Caco-2 (cell line): ENCODE measurements around the gene LRRC8E. TPM values are rescaled to one million over a fixed set of nuclear protein-coding genes. Genes with fewer than 3 reads are reported as not detected.

Experiments used
- BruUV-seq: library from RNA; stranded (reverse); fragments of 400-500 nt; replicated peaks from 2 replicates; lab custom pipeline; 2021; lab: Mats Ljungman, UMichigan
- CTCF ChIA-PET: fragments of 300-600 bp; sonication (Branson Sonifier 250); formaldehyde crosslinking; loops from one replicate; lab custom pipeline; 2022; ENCODE audit warnings: antibody characterized with exemption; lab: Charles Lee
- POLR2A ChIA-PET: fragments of 300-600 bp; sonication (Branson Sonifier 250); formaldehyde crosslinking; loops from one replicate; lab custom pipeline; 2022; ENCODE audit warnings: antibody characterized with exemption; lab: Charles Lee
- DNase-seq, 2 experiments: peaks; one replicate each; pipeline versions ENCODE4 v3.0.0 to v3.0.0-alpha.2; 2020 to 2022
- H3K27me3 ChIP-seq: replicated peaks from 2 replicates; pipeline ENCODE4 v1.6.0; 2011; ENCODE audit warnings: low read length; ENCODE audit not compliant: control insufficient read depth, insufficient read depth
- H3K36me3 ChIP-seq: 2 replicates; pipeline ENCODE4 v1.5.1; 2011; ENCODE audit warnings: low read length; ENCODE audit not compliant: control insufficient read depth, insufficient read depth
- H3K4me1 ChIP-seq: fragments of 250-450 bp; sonication (Bioruptor Pico); 2 replicates; pipeline ENCODE4 v1.5.1; 2020; ENCODE audit warnings: mild to moderate bottlenecking
- H3K4me3 ChIP-seq: 2 replicates; pipeline ENCODE4 v1.5.1; 2011; ENCODE audit warnings: low read depth, mild to moderate bottlenecking, control low read depth, low read length
- H3K9me3 ChIP-seq: fragments of 250-450 bp; sonication (Bioruptor Pico); 2 replicates; pipeline ENCODE4 v1.5.1; 2020; ENCODE audit warnings: mild to moderate bottlenecking, moderate library complexity
- H3K27ac Mint-ChIP-seq: one replicate; pipeline ENCODE4 v1.8.0; 2022; ENCODE audit warnings: mixed read lengths; ENCODE audit not compliant: unreplicated experiment
- H3K27me3 Mint-ChIP-seq: one replicate; pipeline ENCODE4 v1.8.0; 2022; ENCODE audit warnings: mixed read lengths; ENCODE audit not compliant: insufficient read depth, unreplicated experiment
- H3K36me3 Mint-ChIP-seq: one replicate; pipeline ENCODE4 v1.8.0; 2022; ENCODE audit warnings: mild to moderate bottlenecking, mixed read lengths; ENCODE audit not compliant: insufficient read depth, unreplicated experiment
- H3K4me1 Mint-ChIP-seq: one replicate; pipeline ENCODE4 v1.8.0; 2022; ENCODE audit warnings: low read depth, mixed read lengths; ENCODE audit not compliant: unreplicated experiment
- H3K4me3 Mint-ChIP-seq: one replicate; pipeline ENCODE4 v1.8.0; 2022; ENCODE audit warnings: mild to moderate bottlenecking, moderate library complexity, mixed read lengths; ENCODE audit not compliant: unreplicated experiment
- H3K9me3 Mint-ChIP-seq: one replicate; pipeline ENCODE4 v1.8.0; 2022; ENCODE audit warnings: mixed read lengths; ENCODE audit not compliant: unreplicated experiment
- CTCF ChIP-seq, 2 experiments: fragments of 200-600 bp in 1 of 2; IDR thresholded peaks; 1 replicate in 1 of 2; 2 replicates in 1 of 2; pipeline versions ENCODE4 v1.5.1 to v1.8.0; 2011 to 2022; ENCODE audit warnings: antibody characterized with exemption in 1 of 2, control low read depth in 1 of 2, inconsistent platforms in 1 of 2, low read depth in 1 of 2, low read length in 1 of 2, mild to moderate bottlenecking in 1 of 2, moderate library complexity in 1 of 2; ENCODE audit not compliant: insufficient read depth in 1 of 2, severe bottlenecking in 1 of 2, unreplicated experiment in 1 of 2
- intact Hi-C: fragments of 100-400 bp; cut with micrococcal nuclease; formaldehyde crosslinking; loops from one replicate; pipeline ENCODE4 v1.10.0; 2022; ENCODE audit not compliant: unreplicated experiment
- total RNA-seq: library from RNA; stranded (reverse); gene quantifications from 2 replicates; pipeline ENCODE4 v1.2.3, GENCODE V29; 2022

LRRC8E gene
- total RNA-seq, 1 experiment from 2014 or later = 6.7 TPM

GRCh38 chr19:7894612-7895309, 6.5 kb downstream of the LRRC8E start:
- POLR2A ChIA-PET = no interaction called here
- DNase-seq = no peak
- Histone ChIP-seq H3K9me3 (no peaks in the 10 kb centered on the region), H3K36me3 (no peaks in the 10 kb centered on the region), H3K27me3 (no peaks in the 10 kb centered on the region), H3K4me3 (no peak overlapping the region), H3K4me1 (no peaks in the 10 kb centered on the region)
- Mint-ChIP-seq H3K4me1 (no peaks in the 10 kb centered on the region), H3K27me3 (no peaks in the 10 kb centered on the region), H3K9me3 (no peaks in the 10 kb centered on the region), H3K4me3 (no peak overlapping the region), H3K27ac (no peak overlapping the region), H3K36me3 (peaks cover 10% of the 10 kb centered on the region)
- TF ChIP-seq CTCF (IDR thresholded peaks at IDR 0.05; ENCODE audit: insufficient read depth in 1 of 2, low read depth in 1 of 2, low read length in 1 of 2, severe bottlenecking in 1 of 2, unreplicated experiment in 1 of 2) = no peak
- CTCF ChIA-PET = no interaction called here
- no TSS peak for BruUV-seq
- intact Hi-C loops = no loop called here

DNA sequence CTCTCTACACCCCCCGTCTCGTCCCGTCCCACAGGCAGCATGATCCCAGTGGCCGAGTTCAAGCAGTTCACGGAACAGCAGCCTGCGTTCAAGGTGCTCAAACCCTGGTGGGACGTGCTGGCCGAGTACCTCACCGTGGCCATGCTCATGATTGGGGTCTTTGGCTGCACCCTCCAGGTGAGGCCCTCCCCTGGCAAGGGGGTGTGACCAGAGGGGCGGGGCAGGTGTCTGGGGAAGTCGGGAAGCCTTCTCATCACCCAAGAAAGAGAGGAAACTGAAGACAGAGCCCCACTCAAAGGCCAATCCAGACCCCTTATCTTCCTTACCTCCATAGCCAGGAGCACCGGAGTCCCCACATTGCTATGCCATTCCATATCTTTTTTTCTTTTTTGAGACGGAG, 7.3 kb downstream of the LRRC8E start:
- H3K4me3 Mint-ChIP-seq = no peak overlapping the region
- no peaks in the 10 kb centered on the region for H3K27me3 ChIP-seq
- DNase-seq = no peak
- H3K36me3 ChIP-seq = no peaks in the 10 kb centered on the region
- no peaks in the 10 kb centered on the region for H3K4me1 ChIP-seq
- no peaks in the 10 kb centered on the region for H3K27me3 Mint-ChIP-seq
- H3K27ac Mint-ChIP-seq = no peak overlapping the region
- no peak overlapping the region for H3K4me3 ChIP-seq
- H3K9me3 Mint-ChIP-seq = no peaks in the 10 kb centered on the region
- intact Hi-C loops = no loop called here
- no TSS peak for BruUV-seq
- TF ChIP-seq CTCF (IDR thresholded peaks at IDR 0.05; ENCODE audit: insufficient read depth in 1 of 2, low read depth in 1 of 2, low read length in 1 of 2, severe bottlenecking in 1 of 2, unreplicated experiment in 1 of 2) = no peak
- ChIA-PET POLR2A (no interaction called here), CTCF (no interaction called here)
- no peaks in the 10 kb centered on the region for H3K4me1 Mint-ChIP-seq
- no peaks in the 10 kb centered on the region for H3K9me3 ChIP-seq
- H3K36me3 Mint-ChIP-seq = peaks cover 11% of the 10 kb centered on the region

DNA sequence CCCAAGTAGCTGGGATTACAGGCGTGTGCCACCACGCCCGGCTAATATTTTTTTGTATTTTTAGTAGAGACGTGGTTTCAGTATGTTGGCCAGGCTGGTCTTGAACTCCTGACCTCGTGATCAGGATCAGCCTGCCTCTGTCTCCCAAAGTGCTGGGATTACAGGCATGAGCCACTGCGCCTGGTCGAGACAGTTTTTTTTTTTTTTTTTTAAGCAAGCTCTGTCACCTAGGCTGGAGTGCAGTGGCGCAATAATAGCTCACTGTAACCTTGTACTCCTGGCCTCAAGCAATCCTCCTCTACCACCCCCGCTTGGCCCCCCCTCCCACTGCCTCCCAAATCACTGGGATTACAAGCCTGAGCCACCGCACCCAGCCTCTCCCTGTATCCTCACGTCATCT, 9.0 kb downstream of the LRRC8E start:
- Mint-ChIP-seq H3K4me1 (no peaks in the 10 kb centered on the region), H3K27me3 (no peaks in the 10 kb centered on the region), H3K9me3 (no peaks in the 10 kb centered on the region), H3K27ac (no peak overlapping the region), H3K36me3 (peaks cover 11% of the 10 kb centered on the region), H3K4me3 (no peak overlapping the region)
- no peak overlapping the region for H3K4me3 ChIP-seq
- H3K27me3 ChIP-seq = no peaks in the 10 kb centered on the region
- ChIA-PET CTCF (no interaction called here), POLR2A (interaction anchor here (0.6 to 0.7 kb wide), 2 partner anchors 223 to 1461 kb away, joined by 3 read pairs; no protein-coding TSS in a partner anchor)
- DNase-seq = no peak
- H3K4me1 ChIP-seq = no peaks in the 10 kb centered on the region
- H3K9me3 ChIP-seq = no peaks in the 10 kb centered on the region
- intact Hi-C loops = no loop called here
- no TSS peak for BruUV-seq
- no peak for TF ChIP-seq CTCF (IDR thresholded peaks at IDR 0.05; ENCODE audit: insufficient read depth in 1 of 2, low read depth in 1 of 2, low read length in 1 of 2, severe bottlenecking in 1 of 2, unreplicated experiment in 1 of 2)
- no peaks in the 10 kb centered on the region for H3K36me3 ChIP-seq
